Neural cell (in vitro differentiated cells): ENCODE data around the gene GSN. TPM values are rescaled to one million over a fixed set of nuclear protein-coding genes. Genes with fewer than 3 reads are reported as not detected.
A peak's percentile ranks its signal among the peaks of the same experiment; 100 is the strongest.

Experiments used
- H2AFZ ChIP-seq: fragments of 200-600, 300-800 bp; sonication (generic), shearing (Covaris generic); 2 replicates; pipeline ENCODE4 v1.6.0; 2014; ENCODE audit warnings: low read depth, mild to moderate bottlenecking, antibody characterized with exemption, low read length, moderate library complexity
- H3F3A ChIP-seq: fragments of 200-600 bp; shearing (Covaris generic); 2 replicates; pipeline ENCODE4 v1.6.1; 2016; ENCODE audit warnings: mild to moderate bottlenecking, moderate library complexity, mixed read lengths, antibody characterized with exemption, low read length; ENCODE audit not compliant: insufficient read depth, poor library complexity, severe bottlenecking
- H3K27ac ChIP-seq: fragments of 200-600, 300-800 bp; sonication (generic), shearing (Covaris generic); 2 replicates; pipeline ENCODE4 v1.5.1; 2014; ENCODE audit warnings: mild to moderate bottlenecking, low read length, moderate library complexity
- H3K27me3 ChIP-seq: fragments of 300-800, 200-600 bp; sonication (generic), shearing (Covaris generic); 2 replicates; pipeline ENCODE4 v1.6.0; 2014; ENCODE audit warnings: mild to moderate bottlenecking, low read depth, low read length, moderate library complexity; ENCODE audit not compliant: insufficient read depth
- H3K36me3 ChIP-seq: fragments of 300-800, 200-600 bp; sonication (generic), shearing (Covaris generic); 2 replicates; pipeline ENCODE4 v1.5.1; 2014; ENCODE audit warnings: mild to moderate bottlenecking, antibody characterized with exemption, low read length, moderate library complexity; ENCODE audit not compliant: insufficient read depth
- H3K4me2 ChIP-seq: fragments of 300-800, 200-600 bp; sonication (generic), shearing (Covaris generic); 2 replicates; pipeline ENCODE4 v1.6.0; 2014; ENCODE audit warnings: mild to moderate bottlenecking, low read length
- H3K4me3 ChIP-seq: fragments of 300-800, 200-600 bp; sonication (generic), shearing (Covaris generic); 2 replicates; pipeline ENCODE4 v1.5.1; 2014; ENCODE audit warnings: mild to moderate bottlenecking, low read length, moderate library complexity
- H3K79me2 ChIP-seq: fragments of 200-600 bp; shearing (Covaris generic); replicated peaks from 2 replicates; pipeline ENCODE4 v1.6.0; 2014; ENCODE audit warnings: mild to moderate bottlenecking, low read length, moderate library complexity; ENCODE audit not compliant: insufficient read depth
- H3K9ac ChIP-seq: fragments of 300-800, 200-600 bp; sonication (generic), shearing (Covaris generic); 2 replicates; pipeline ENCODE4 v1.6.1; 2016; ENCODE audit warnings: mild to moderate bottlenecking, low read length, mixed read lengths
- H3K9me2 ChIP-seq: fragments of 200-600 bp; shearing (Covaris generic); 2 replicates; pipeline ENCODE4 v1.6.1; 2016; ENCODE audit warnings: mild to moderate bottlenecking, low read length, mixed read lengths; ENCODE audit not compliant: insufficient read depth
- H3K9me3 ChIP-seq: fragments of 200-600, 300-800 bp; sonication (generic), shearing (Covaris generic); 2 replicates; pipeline ENCODE4 v1.6.1; 2016; ENCODE audit warnings: mild to moderate bottlenecking, mixed run types, low read length, moderate library complexity, mixed read lengths
- H4K20me1 ChIP-seq: fragments of 200-600 bp; shearing (Covaris generic); 2 replicates; pipeline ENCODE4 v1.6.1; 2016; ENCODE audit warnings: mild to moderate bottlenecking, mixed run types; ENCODE audit not compliant: insufficient read depth
- EP300 ChIP-seq: fragments of 450-650 bp; conservative IDR thresholded peaks from 2 replicates; pipeline ENCODE4 v1.6.1; 2014; ENCODE audit warnings: antibody characterized with exemption, mild to moderate bottlenecking, moderate library complexity; ENCODE audit not compliant: poor library complexity, severe bottlenecking
- EZH2 ChIP-seq: fragments of 200-600, 300-800 bp; shearing (Covaris generic), sonication (generic); IDR thresholded peaks from 2 replicates; pipeline ENCODE4 v1.6.1; 2014; ENCODE audit warnings: antibody characterized with exemption, low read length, borderline replicate concordance, mild to moderate bottlenecking; ENCODE audit not compliant: insufficient read depth, poor library complexity, severe bottlenecking
- MXI1 ChIP-seq: fragments of 450-650 bp; conservative IDR thresholded peaks from 2 replicates; pipeline ENCODE4 v1.6.1; 2014; ENCODE audit warnings: antibody characterized with exemption, mild to moderate bottlenecking; ENCODE audit not compliant: poor library complexity, severe bottlenecking
- POLR2AphosphoS5 ChIP-seq: IDR thresholded peaks from 2 replicates; pipeline ENCODE4 v1.6.1; 2012
- RAD21 ChIP-seq: fragments of 450-650 bp; conservative IDR thresholded peaks from 2 replicates; pipeline ENCODE4 v1.6.1; 2014; ENCODE audit warnings: antibody characterized with exemption, mild to moderate bottlenecking, moderate library complexity
- SMC3 ChIP-seq: fragments of 450-650 bp; conservative IDR thresholded peaks from 2 replicates; pipeline ENCODE4 v1.6.1; 2014; ENCODE audit warnings: antibody characterized with exemption, mild to moderate bottlenecking, moderate library complexity; ENCODE audit not compliant: poor library complexity
- TAF1 ChIP-seq: IDR thresholded peaks from 2 replicates; pipeline ENCODE4 v1.6.1; 2012; ENCODE audit warnings: low read depth
- polyA plus RNA-seq: library from polyadenylated mRNA; depleted of rRNA; stranded (reverse); fragments of >200 nt; gene quantifications from 2 replicates; pipeline ENCODE4 v1.2.3, GENCODE V29; 2014
- TF ChIP-seq, protein P1 (sequence below): IDR thresholded peaks from 2 replicates; pipeline ENCODE4 v1.6.1; 2012; ENCODE audit warnings: borderline replicate concordance
- TF ChIP-seq, protein P2 (sequence below): fragments of 450-650 bp; IDR thresholded peaks from 2 replicates; pipeline ENCODE4 v1.5.1; 2014; ENCODE audit warnings: antibody characterized with exemption, mild to moderate bottlenecking, moderate library complexity; ENCODE audit not compliant: poor library complexity, severe bottlenecking

Gene GSN
- polyA plus RNA-seq, 1 donor from 2014 or later: 2.4 TPM

DNA sequence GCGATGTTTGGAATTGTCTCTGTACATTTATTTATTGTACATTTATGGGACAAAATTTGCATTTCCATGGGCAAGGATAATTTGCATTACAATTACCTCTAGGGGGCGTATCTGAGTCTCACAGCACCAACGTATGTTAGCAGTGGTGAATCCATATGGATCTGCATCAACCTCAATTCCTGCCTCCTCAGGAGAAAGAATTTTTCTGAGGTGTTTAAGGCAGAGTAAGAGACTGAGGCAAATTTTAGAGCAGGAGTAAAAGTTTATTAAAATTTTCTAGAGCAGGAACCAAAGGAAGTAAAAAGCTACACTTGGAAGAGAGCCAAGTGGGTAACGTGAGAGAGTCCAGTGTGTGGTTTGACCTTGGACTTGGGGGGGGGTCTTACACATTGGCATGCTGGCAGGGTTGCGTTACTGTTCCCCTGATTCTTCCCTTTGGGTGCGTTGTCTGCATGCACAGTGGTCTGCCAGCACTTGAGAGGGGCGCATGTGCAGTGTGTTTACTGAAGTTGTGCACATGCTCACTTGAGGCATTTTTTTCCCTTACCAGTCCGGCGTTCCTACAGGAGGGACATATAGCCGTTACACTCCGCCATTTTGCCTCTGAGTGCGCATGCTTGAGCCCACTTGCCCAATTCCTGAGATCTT is 45.3 kb upstream of the GSN start:
- Histone ChIP-seq H3K27me3 (no peaks in the 10 kb centered on the region), H3K9me2 (no peaks in the 10 kb centered on the region), H3K9me3 (no peaks in the 10 kb centered on the region), H3K9ac (no peak overlapping the region), H3K27ac (no peak overlapping the region), H3K4me3 (no peak overlapping the region), H3K79me2 (no peaks in the 10 kb centered on the region), H4K20me1 (no peaks in the 10 kb centered on the region), H3F3A (no peaks in the 10 kb centered on the region), H2AFZ (no peak overlapping the region), H3K36me3 (no peaks in the 10 kb centered on the region), H3K4me2 (no peak overlapping the region)
- TF ChIP-seq POLR2AphosphoS5 (no peak), EP300 (no peak), SMC3 (no peak)
- TF ChIP-seq, protein P1, sequence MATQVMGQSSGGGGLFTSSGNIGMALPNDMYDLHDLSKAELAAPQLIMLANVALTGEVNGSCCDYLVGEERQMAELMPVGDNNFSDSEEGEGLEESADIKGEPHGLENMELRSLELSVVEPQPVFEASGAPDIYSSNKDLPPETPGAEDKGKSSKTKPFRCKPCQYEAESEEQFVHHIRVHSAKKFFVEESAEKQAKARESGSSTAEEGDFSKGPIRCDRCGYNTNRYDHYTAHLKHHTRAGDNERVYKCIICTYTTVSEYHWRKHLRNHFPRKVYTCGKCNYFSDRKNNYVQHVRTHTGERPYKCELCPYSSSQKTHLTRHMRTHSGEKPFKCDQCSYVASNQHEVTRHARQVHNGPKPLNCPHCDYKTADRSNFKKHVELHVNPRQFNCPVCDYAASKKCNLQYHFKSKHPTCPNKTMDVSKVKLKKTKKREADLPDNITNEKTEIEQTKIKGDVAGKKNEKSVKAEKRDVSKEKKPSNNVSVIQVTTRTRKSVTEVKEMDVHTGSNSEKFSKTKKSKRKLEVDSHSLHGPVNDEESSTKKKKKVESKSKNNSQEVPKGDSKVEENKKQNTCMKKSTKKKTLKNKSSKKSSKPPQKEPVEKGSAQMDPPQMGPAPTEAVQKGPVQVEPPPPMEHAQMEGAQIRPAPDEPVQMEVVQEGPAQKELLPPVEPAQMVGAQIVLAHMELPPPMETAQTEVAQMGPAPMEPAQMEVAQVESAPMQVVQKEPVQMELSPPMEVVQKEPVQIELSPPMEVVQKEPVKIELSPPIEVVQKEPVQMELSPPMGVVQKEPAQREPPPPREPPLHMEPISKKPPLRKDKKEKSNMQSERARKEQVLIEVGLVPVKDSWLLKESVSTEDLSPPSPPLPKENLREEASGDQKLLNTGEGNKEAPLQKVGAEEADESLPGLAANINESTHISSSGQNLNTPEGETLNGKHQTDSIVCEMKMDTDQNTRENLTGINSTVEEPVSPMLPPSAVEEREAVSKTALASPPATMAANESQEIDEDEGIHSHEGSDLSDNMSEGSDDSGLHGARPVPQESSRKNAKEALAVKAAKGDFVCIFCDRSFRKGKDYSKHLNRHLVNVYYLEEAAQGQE: no peak
- TF ChIP-seq, protein P2, sequence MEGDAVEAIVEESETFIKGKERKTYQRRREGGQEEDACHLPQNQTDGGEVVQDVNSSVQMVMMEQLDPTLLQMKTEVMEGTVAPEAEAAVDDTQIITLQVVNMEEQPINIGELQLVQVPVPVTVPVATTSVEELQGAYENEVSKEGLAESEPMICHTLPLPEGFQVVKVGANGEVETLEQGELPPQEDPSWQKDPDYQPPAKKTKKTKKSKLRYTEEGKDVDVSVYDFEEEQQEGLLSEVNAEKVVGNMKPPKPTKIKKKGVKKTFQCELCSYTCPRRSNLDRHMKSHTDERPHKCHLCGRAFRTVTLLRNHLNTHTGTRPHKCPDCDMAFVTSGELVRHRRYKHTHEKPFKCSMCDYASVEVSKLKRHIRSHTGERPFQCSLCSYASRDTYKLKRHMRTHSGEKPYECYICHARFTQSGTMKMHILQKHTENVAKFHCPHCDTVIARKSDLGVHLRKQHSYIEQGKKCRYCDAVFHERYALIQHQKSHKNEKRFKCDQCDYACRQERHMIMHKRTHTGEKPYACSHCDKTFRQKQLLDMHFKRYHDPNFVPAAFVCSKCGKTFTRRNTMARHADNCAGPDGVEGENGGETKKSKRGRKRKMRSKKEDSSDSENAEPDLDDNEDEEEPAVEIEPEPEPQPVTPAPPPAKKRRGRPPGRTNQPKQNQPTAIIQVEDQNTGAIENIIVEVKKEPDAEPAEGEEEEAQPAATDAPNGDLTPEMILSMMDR: peak; percentile 22

DNA sequence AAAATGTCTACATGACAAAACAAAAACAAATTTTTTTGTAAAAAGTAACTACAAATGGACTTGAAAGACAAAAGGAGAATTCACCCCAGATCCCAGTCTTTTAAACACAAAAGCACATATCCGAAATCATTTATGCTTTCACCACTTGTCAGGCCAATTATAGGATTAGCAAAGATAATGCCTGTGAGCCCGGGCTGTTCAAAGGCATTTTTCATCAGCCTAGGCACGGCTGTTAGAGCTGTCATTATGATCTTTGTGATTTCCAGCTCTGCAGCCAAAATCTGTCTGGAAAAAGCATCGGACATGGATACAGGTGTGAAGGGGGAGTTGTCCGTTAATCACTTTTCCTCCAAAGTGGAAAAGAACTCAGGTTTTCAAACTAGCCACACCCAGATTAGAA is 42.7 kb upstream of the GSN start:
- TF ChIP-seq SMC3 (no peak), RAD21 (no peak), EP300 (no peak), POLR2AphosphoS5 (no peak), TAF1 (no peak), MXI1 (no peak), EZH2 (no peak)
- TF ChIP-seq, protein P2: no peak
- TF ChIP-seq, protein P1: no peak
- Histone ChIP-seq H3K79me2 (no peaks in the 10 kb centered on the region), H2AFZ (no peak overlapping the region), H3K4me2 (no peak overlapping the region), H3K4me3 (no peak overlapping the region), H4K20me1 (no peaks in the 10 kb centered on the region), H3K27me3 (no peaks in the 10 kb centered on the region), H3F3A (no peaks in the 10 kb centered on the region), H3K9me2 (no peaks in the 10 kb centered on the region), H3K9me3 (no peaks in the 10 kb centered on the region), H3K9ac (no peak overlapping the region), H3K27ac (no peak overlapping the region), H3K36me3 (no peaks in the 10 kb centered on the region)
